ENCODE measurements around the gene DENND2C.
"Not testable (repeated sequence)": the region's sequence is repeated elsewhere in the genome, so short reads cannot be mapped to it uniquely, and the experiment has no call there.

The DENND2C gene

DNA sequence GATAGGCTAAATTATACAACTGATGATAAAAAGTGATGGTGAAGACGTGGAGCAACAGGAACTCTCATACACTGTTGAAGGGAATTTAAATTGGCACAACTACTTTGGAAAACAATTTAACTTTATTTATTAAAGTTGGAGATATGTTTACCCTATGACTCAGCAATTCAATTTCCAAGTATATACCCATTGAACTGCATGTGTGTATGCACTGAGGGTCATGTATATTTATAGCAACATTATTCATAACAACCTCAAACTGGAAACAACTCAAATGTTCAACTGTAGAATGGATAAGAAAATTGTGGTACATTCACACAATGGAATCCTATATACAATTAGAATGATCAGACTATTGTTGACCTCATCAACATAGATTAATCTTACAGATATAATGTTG lies 71.9 kb downstream of the DENND2C start:
- DNase-seq: no peak

DNA sequence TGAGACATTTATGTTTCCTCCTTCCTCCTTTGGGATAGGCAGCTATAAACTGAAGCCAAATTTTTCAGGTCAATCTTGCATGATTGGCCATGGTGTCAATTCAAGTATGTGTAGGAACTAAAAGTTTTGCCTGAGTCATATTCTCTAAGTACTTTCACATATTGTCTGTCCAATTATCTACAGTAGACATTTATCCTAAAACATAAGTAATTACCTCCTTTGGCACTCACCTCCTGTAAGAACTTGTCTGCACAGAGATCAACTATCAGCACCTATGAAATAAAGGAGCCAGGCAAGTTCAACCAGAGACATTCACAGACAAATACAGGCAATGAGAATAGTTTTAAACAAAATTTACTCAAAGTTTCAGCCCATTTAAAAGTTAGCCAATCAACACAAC lies 74.2 kb downstream of the DENND2C start:
- no peak for DNase-seq

DNA sequence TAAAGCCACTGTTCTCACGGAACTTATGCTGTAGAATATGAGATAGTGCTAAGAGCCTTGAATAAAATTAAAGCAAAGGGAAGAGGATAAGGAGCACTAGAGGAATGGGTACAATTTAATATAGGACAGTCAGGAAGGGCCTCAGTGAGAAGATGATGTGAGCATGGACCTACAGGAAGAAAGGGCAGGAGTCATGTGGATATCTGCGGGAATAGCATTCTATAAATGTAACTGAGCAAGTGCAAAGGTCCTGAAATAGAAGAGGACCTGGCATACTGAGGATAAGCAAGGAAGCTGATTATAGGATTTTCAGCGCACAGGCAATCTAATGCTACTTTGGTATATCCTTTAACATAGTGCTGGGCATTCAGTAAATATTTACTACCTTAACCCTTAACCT lies 75.8 kb downstream of the DENND2C start:
- no peak for DNase-seq

DNA sequence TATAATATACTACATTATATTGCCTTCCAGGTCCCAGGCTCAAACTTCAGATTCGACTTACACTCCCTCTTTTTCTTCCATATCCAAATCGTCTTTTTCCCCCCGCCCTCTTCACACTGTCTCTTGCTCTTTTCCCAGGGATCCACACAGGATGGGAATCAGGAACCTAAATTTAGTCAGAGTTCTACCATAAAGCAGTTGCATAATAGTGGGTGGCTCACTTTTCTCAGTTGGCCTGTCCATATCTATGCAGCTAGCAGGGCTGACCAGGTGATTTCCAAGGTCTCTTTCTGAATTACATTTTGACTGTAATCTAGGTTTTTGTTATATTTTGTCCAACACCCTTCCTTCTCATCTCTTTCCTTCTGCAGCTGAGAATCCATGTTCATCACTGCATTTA lies 80.7 kb downstream of the DENND2C start:
- DNase-seq: no peak

DNA sequence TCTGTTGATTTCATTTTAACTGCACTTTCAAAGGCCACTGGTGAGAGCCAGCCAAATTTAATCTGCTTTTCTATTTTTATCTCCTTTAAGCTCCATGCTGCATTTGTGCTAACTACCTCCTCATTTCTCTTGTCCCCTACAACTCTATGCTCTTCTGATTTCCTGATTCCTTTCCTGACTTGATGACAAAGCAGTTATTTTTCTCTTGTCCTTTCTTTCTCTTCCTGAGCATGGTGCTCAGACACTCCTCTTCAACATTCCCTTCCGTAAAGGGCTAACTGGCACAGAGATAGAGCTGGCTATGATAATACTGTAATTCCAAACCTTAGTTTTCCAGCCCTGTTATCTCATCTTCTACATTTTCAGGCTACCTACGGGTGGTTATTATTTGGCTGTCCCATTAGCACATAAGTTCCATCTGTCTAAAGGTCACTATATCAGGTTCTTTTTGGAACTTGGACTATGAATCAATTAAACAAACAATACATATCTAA lies 81.6 kb downstream of the DENND2C start:
- no peak for DNase-seq

DNA sequence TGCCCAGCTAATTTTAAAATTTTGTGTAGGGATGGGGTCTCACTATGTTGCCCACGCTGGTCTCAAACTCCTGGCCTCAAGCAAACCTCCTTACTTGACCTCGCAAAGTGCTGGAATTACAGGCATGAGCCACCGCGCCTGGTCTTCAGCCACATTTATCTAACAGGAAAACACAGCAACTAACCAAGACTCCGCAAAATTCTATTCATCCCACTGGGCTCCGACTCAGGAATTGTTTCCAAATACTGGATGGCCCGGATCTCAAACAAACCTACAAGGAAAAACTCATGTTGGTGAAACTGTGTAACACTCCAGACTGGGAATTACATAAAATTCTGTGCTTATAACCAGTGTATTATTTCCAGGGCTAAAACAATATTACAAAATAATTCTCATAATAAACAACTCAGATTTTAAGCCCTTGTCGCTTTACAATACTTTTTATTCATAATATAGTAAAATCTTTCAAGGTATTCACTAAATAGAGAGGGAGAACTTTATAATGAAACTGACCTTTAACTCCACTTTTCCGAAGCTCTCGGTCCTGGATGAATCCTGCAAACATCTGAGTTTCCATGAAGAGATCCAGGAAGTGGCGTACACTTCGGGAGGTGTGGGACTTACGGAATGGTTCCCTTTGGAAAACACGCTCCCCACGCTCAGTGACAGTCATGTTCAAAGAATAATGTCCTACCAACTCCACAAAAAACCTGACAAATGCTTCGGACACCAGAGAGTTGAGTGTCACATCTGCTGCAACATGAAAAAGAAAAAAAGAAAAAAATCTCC lies 82.5 kb downstream of the DENND2C start:
- no peak for DNase-seq

DNA sequence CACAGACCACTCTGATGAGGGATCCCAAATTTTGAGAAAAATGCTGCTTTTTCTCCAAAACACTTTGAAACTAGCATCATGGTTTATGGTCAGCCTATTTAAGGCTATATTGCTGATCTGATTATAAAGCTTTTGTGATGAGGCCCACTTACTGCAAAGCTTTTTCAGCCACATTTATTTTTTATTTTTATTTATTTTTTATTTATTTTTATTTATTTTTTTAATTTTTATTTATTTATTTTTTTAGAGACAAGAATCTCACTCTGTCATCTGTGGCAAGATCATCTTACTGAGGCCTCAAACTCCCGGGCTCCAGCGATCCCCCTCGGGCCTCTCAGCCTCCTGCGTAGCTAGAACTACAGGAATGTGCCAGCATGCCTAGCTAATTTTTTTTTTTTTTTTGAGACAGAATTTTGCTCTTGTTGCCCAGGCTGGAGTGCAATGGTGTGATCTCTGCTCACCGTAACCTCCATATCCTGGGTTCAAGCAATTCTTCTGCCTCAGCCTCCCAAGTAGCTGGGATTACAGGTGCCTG lies 83.3 kb downstream of the DENND2C start:
- no peak for DNase-seq

DNA sequence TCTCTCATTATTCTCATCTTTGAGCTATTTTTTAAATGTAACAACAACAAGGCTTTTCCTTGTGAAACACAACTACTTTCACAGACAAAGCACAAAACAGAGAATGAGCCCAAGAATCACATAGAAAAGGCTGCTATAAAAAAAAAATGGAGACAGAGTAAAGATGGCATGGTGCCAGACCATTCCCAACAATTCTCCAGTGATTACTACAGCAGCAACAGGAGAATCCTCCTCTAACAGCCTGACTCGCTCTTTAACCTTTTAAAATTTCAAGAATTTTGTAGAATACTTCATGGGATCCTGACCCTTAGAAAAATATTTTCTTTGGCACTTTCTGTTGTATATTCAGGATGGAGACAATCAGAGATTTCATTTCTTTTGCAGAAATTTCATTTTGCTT lies 84.6 kb downstream of the DENND2C start:
- DNase-seq: no peak

DNA sequence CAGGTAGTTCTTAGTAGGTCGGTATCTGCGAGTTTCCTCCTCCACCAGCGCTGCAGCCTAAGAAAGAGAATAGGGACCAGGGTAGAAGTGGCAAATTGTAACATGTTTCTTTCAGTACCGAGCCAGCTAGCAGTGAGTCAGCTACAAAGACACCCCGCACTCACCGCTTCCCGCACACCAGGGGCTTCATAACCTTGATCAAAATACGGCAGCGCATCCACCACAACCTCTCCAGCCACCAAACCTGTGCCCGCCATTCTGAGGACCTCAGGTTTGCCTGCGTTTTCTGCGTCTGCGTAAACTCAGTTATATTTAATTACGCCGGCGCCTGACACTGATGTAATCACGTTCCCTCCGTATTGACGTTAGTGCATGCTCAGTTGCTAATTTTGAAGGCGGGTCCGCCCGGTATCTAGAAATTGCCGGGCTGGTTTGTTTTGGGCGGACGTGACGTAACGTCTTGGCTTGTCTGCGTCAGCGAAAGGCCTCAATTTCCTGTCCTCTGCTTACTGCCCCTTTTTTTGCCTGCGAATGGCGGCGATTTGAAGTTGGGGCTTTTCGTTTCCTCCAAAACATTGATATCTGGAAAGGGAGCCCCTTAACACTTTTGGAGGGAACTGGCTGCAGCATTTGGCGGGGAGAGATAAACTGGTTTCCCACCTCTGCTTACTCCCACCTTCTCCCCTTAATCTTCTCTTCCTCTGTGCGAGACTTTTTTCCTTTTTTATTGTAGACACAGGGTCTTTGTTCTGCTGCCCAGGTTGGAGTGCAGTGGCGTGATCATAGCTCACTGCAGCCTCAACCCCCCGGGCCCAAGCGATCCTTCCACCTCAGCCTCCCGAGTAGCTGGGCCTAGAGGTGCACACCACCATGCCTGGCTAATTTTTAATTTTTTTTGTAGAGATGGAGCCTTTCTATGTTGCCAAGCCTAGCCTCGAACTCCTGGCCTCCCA lies 88.2 kb downstream of the DENND2C start, which contains the start of gene BCAS2:
TSS of gene BCAS2 (minus strand) at position 281 of the 953 bp plus-strand sequence. CDS start at position 257, 24 bp downstream.
- DNase-seq: peak; percentile 94

DNA sequence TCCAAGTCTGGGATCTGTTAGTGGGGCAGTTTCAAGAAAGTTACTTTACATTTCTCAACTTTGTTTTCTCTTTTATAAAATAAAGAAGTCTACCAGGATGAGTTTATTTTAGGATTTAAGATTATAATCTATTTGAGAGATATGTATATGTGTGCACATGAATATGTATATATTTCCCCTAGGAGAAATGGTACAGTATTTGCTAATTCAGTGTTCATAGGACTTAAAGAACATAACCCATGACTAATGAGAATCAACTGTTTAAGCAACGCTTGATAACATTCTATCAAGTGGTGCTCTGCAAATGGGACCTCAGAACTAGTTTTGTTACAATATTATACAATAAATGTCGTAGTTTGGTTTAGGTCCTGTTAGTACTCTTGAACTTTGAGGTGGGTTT lies 95.5 kb downstream of the DENND2C start:
- no peak for DNase-seq

DNA sequence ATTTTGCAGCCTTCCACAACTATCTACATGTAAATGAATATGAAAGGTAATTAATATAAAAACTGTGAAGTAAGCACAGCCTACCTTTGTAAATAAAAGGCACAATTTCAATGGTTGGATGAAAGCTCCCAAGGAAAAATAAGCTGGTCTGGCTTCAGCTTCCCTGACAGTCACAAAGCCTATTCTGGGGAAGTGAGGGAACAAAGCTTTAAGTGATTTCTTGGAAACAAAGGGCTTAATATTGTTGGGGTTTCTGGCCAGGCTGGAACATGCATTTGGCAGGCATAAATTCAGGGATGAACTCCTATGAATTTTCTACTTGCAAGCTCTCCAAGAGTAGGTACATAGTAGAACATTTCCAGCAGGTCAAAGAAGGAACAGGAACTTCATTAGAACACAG lies 105.7 kb downstream of the DENND2C start:
- no peak for DNase-seq

DNA sequence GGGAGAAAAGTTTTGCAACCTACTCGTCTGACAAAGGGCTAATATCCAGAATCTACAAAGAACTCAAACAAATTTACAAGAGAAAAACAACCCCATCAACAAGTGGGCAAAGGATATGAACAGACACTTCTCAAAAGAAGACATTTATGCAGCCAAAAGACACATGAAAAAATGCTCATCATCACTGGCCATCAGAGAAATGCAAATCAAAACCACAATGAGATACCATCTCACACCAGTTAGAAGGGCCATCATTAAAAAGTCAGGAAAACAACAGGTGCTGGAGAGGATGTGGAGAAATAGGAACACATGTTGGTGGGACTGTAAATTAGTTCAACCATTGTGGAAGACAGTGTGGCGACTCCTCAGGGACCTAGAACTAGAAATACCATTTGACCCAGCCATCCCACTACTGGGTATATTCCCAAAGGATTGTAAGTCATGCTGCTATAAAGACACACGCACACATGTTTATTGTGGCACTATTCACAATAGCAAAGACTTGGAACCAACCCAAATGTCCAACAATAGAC lies 106.8 kb downstream of the DENND2C start:
- not testable (repeated sequence) for DNase-seq

DNA sequence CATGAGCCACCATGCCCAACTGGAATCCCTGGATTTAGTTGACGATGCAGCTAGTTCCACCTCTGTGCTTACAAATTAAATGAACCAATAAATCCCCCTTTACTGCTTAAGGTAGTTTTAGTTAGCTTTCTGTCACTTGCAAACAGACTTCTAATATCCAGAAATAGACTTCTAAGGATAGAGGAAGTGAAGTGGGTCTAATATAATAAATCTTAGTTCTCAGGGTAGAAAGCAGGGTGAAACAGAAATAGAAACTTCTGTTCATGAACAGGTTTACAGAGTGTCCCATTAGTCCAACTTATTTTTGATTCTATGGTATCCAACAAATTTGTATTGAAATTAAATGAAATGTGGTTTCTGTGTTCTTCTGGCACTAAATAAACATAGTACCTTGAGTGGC lies 108.5 kb downstream of the DENND2C start:
- no peak for DNase-seq

DNA sequence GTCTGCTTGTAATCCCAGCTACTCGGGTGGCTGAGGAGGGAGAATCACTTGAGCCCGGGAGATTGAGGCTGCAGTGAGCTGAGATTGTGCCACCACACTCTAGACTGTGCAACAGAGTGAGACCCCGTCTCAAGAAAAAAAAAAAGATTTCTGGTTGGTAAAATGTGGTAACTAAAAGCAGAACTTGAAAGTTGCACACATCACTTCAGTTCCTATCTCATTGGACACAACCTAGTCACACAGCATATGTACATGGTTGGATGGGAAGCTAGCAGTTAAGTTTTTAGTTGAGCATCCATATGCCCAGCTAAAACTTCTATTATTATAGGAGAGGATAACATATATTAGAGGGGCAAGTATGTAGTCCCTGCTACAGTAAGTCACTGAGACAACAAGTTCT lies 110.5 kb downstream of the DENND2C start:
- no peak for DNase-seq

DNA sequence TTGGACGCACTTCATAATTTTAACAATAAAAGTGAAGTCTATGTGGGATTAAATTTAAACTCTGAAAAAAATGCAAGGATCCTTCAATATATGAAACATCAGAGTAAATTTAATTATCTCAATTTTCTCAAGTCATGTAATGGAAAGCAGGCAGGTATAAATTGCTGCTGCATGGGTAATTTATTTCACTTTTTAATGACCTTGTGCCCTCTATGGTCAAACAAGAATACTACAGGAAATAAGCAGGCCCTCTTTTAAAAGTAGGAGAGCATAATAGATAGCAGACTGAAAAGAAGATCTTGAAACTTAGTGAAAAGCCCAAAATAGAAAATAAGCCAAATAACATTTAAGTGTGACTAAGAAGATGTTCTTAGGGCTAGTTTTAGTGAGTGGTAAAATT lies 111.3 kb downstream of the DENND2C start:
- DNase-seq: no peak

DNA sequence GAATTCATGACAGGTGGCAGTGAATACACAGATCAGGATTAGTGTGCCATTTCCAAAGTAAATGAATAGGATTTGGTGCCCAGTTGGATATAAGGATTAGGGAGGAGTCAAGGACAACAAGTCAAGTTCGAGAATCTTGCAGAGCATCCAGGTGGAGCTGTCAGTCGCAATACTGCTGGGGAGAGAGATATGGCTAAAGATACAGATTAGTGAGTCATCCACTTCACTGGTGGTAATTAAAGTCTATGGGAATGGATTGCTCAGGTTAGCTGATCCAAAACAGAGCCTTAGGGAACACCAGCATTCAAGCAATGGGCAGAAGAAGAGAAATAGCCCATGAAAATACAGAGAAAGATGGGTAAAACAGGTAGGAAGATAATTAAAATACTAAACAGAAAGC lies 115.3 kb downstream of the DENND2C start:
- DNase-seq: no peak

DNA sequence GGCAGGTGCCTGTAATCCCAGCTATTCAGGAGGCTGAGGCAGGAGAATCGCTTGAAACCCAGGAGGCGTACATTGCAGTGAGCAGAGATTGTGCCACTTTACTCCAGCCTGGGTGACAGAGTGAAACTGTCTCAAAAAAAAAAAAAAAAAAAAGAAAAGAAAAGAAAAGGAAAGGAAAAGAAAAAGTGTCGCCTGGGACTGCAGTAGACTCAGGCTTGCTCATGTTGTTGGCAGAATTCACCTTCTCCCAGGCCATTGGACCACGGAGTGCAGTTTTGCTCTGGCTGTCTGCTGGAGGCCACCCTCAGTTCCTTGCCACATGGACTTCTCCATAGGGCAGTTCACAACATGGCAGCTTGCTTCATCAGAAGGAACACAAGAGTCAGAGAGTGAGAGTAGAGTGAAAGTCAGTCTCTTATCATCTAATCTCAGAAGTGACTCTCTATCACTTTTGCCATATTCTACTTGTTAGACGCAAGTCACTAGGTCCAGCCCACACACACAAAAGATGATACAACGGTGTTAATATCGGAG lies 117.7 kb downstream of the DENND2C start:
- DNase-seq: no peak

DNA sequence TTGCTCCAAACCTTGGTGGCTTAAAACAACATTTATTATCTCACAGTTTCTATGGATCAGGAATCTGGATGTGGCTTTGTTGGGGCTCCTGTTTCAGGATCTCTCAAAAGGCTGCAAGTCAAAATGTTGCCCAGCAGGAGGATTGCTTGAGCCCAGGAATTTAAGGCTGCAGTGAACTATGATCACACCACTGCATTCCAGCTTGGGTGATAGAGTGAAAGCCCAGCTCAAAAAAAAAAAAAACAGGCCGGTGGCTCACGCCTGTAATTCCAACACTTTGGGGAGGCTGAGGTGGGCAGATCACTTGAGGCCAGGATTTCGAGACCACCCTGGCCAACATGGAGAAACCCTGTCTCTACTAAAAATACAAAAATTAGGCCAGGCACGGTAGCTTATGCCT lies 118.4 kb downstream of the DENND2C start:
- no peak for DNase-seq

DNA sequence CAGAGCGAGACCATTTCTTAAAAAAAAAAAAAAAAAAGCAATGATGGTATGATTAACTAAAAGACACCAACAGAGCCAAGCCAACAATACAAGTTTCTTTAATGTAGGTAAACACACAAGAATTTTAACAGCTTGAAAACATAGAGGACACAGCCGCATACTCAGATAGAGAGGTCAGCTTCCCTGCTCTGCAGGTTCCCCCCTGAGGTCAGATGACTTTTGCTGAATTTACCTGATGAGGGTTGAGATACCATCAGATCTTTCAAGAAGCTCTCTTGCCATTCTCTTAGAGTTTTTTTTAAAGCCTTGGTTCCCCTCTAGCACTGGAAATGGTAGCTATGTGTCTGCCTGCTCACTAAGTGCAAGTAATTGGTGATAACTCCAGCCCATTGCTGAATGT lies 119.5 kb downstream of the DENND2C start:
- DNase-seq: no peak

DNA sequence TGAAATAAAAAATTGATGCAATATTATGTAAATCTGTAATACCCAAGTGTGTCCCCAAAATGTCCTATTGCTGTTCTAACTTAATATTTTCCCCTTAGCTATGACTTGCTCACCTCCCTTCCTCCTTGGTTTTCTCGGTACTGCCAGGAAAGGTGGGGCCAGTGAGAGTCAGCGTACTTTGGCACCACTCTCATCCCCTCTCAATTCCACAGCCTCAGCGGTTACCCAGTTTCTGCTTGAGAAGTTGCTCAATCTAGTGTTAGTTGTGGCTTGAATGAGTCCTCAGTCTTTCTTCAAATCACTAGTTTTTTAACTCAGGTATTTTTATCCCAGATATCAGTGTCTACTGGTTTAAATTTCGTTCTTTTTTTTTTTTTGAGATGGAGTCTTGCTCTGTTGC lies 120.7 kb downstream of the DENND2C start:
- DNase-seq: no peak

DNA sequence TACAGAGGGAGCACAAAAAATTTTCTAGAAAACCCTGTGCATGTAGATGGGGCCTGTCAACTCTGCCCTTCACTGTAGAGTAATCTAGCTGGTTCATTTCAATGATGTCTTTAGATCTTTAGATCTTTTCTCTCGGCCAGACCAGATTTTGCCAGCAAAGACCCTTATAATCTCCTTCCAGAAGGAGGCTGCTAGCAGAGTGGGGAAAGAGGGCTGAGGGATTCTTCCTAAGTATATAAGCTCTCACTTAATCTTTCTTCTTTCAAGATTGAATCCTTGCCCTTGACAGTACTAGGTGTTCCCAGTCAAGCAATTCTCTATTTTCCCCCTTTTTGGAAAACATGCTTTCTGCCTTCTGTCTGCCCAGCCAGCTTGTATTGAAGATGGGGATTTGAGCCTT lies 122.8 kb downstream of the DENND2C start:
- DNase-seq: no peak

DNA sequence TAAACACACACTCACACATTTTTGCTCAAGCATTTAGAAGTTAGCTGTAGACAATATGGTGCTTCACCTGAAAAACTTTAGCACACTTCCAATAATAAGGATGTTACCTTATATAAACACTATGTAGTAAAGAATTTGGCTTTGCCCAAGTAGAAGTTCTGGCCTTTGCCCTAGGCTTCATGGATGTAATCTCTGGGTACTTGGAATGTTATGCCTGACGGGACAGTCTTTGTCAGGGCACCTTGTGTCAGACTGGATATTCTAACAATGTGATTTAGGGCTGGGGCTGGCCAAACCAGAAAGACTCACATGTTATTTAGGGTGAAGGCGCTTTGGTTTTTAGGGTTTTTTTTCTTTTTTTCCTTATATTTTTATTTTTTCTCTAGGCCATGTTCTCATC lies 124.1 kb downstream of the DENND2C start:
- no peak for DNase-seq

DNA sequence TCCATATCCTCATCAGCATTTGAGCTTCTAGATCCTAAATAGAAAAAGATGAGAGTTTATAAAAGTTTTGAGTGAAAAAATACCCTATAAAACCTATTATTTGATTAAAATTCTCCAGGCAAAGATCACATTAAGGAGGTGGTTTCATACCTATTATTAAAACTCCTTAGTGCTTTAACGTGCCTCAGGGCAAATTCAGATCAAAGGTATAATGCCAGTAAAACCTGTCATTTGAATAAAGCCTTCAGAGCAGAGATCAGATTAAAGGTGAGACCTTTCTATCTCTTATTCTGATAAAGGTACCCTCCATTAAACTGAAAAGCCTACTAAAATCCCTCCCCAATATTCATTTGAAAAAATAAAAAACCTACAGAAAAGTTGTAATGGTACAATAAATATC lies 124.5 kb downstream of the DENND2C start:
- no peak for DNase-seq
